Astrocyte (in vitro differentiated cells and primary cell): ENCODE data around the gene SDHC. TPM values are rescaled to one million over a fixed set of nuclear protein-coding genes. Genes with fewer than 3 reads are reported as not detected.
"Not testable (repeated sequence)": the region's sequence is repeated elsewhere in the genome, so short reads cannot be mapped to it uniquely, and the experiment has no call there.

Source experiments
- DNase-seq: peaks from one replicate; pipeline ENCODE4 v3.0.0-alpha.2; 2010; ENCODE audit warnings: low read depth
- FAIRE-seq: peaks from 2 replicates; lab custom pipeline; 2011; peaks lifted over from hg19 to GRCh38; lab: Jason Lieb, UNC
- H2AFZ ChIP-seq: 2 replicates; pipeline ENCODE4 v1.6.0; 2012; ENCODE audit warnings: low read depth, low read length, inconsistent platforms
- H3K27ac ChIP-seq: 2 replicates; pipeline ENCODE4 v1.5.1; 2011; ENCODE audit warnings: low read depth, low read length, inconsistent platforms
- H3K27me3 ChIP-seq: 2 replicates; pipeline ENCODE4 v1.6.0; 2011; ENCODE audit warnings: low read length, inconsistent platforms; ENCODE audit not compliant: insufficient read depth
- H3K36me3 ChIP-seq: 2 replicates; pipeline ENCODE4 v1.5.1; 2011; ENCODE audit warnings: low read length, inconsistent platforms; ENCODE audit not compliant: insufficient read depth
- H3K4me1 ChIP-seq: 2 replicates; pipeline ENCODE4 v1.5.1; 2011; ENCODE audit warnings: low read length, inconsistent platforms; ENCODE audit not compliant: insufficient read depth
- H3K4me2 ChIP-seq: 2 replicates; pipeline ENCODE4 v1.6.0; 2012; ENCODE audit warnings: low read length, inconsistent platforms
- H3K4me3 ChIP-seq: 2 replicates; pipeline ENCODE4 v1.5.1; 2011; ENCODE audit warnings: low read depth, mild to moderate bottlenecking, low read length, inconsistent platforms; ENCODE audit not compliant: insufficient read depth
- H3K79me2 ChIP-seq: 2 replicates; pipeline ENCODE4 v1.6.0; 2012; ENCODE audit warnings: mild to moderate bottlenecking, low read length, inconsistent platforms; ENCODE audit not compliant: insufficient read depth
- H3K9ac ChIP-seq: 2 replicates; pipeline ENCODE4 v1.6.0; 2012; ENCODE audit warnings: mild to moderate bottlenecking, low read length, inconsistent platforms
- H3K9me3 ChIP-seq: 2 replicates; pipeline ENCODE4 v1.5.1; 2012; ENCODE audit warnings: low read depth, mild to moderate bottlenecking, low read length, inconsistent platforms; ENCODE audit not compliant: insufficient read depth
- H4K20me1 ChIP-seq: 2 replicates; pipeline ENCODE4 v1.6.0; 2012; ENCODE audit warnings: low read length, inconsistent platforms; ENCODE audit not compliant: insufficient read depth
- H3K27ac Mint-ChIP-seq: one replicate; pipeline ENCODE4 v1.8.0; 2021; ENCODE audit warnings: mild to moderate bottlenecking, mixed read lengths; ENCODE audit not compliant: unreplicated experiment
- H3K27me3 Mint-ChIP-seq: one replicate; pipeline ENCODE4 v1.8.0; 2021; ENCODE audit warnings: low read depth, mixed read lengths; ENCODE audit not compliant: unreplicated experiment
- H3K36me3 Mint-ChIP-seq: one replicate; pipeline ENCODE4 v1.8.0; 2021; ENCODE audit warnings: low read depth, mixed read lengths; ENCODE audit not compliant: unreplicated experiment
- H3K4me1 Mint-ChIP-seq: one replicate; pipeline ENCODE4 v1.8.0; 2021; ENCODE audit warnings: low read depth, mixed read lengths; ENCODE audit not compliant: unreplicated experiment
- H3K4me3 Mint-ChIP-seq: one replicate; pipeline ENCODE4 v1.8.0; 2021; ENCODE audit warnings: mild to moderate bottlenecking, moderate library complexity, mixed read lengths; ENCODE audit not compliant: unreplicated experiment
- H3K9me3 Mint-ChIP-seq: one replicate; pipeline ENCODE4 v1.8.0; 2021; ENCODE audit warnings: mild to moderate bottlenecking, mixed read lengths; ENCODE audit not compliant: unreplicated experiment
- CTCF ChIP-seq: IDR thresholded peaks from 2 replicates; pipeline ENCODE4 v1.5.1; 2011; ENCODE audit warnings: low read depth, mild to moderate bottlenecking, inconsistent platforms, low read length, moderate library complexity; ENCODE audit not compliant: insufficient read depth
- EZH2 ChIP-seq: IDR thresholded peaks from 2 replicates; pipeline ENCODE4 v1.6.1; 2012; ENCODE audit warnings: mild to moderate bottlenecking, low read length, inconsistent platforms; ENCODE audit not compliant: insufficient read depth
- total RNA-seq: library from RNA; stranded (reverse); gene quantifications from 2 replicates; pipeline ENCODE4 v1.2.1, GENCODE V29; 2021

SDHC gene
- total RNA-seq, 1 donor from 2014 or later = 181 TPM

GRCh38 chr1:161313554-161314200, 504 bp upstream of the SDHC start:
- Histone ChIP-seq H3K9ac (peak overlapping the region; percentile 99), H3K4me1 (peaks cover 10% of the 10 kb centered on the region), H3K36me3 (no peaks in the 10 kb centered on the region), H2AFZ (peak overlapping the region; percentile 98), H4K20me1 (no peaks in the 10 kb centered on the region), H3K79me2 (peaks cover 23% of the 10 kb centered on the region), H3K27me3 (no peaks in the 10 kb centered on the region), H3K27ac (peak overlapping the region; percentile 95), H3K9me3 (no peaks in the 10 kb centered on the region), H3K4me3 (peak overlapping the region; percentile 91), H3K4me2 (peak overlapping the region; percentile 92)
- peaks cover 17% of the 10 kb centered on the region for H3K4me1 Mint-ChIP-seq
- H3K9me3 Mint-ChIP-seq = no peaks in the 10 kb centered on the region
- DNase-seq (no peak), FAIRE-seq (no peak)
- H3K27me3 Mint-ChIP-seq = no peaks in the 10 kb centered on the region
- peak overlapping the region; percentile 95 for H3K4me3 Mint-ChIP-seq
- TF ChIP-seq EZH2 = no peak
- no peak for TF ChIP-seq CTCF
- peak overlapping the region; percentile 99 for H3K27ac Mint-ChIP-seq
- no peaks in the 10 kb centered on the region for H3K36me3 Mint-ChIP-seq

- not testable (repeated sequence) for H3K4me2 ChIP-seq, H3K9ac ChIP-seq
Measured at GRCh38 chr1:161315841-161316674, 1.9 kb downstream of the SDHC start.

GRCh38 chr1:161324020-161324419, 9.8 kb downstream of the SDHC start:
- DNase-seq = no peak
- no peaks in the 10 kb centered on the region for H3K4me1 ChIP-seq
- H3K9me3 ChIP-seq = no peaks in the 10 kb centered on the region
- H3K9ac ChIP-seq = no peak overlapping the region
- no peak for TF ChIP-seq EZH2
- TF ChIP-seq CTCF = no peak
- Mint-ChIP-seq H3K4me3 (no peak overlapping the region), H3K27ac (no peak overlapping the region), H3K9me3 (no peaks in the 10 kb centered on the region), H3K4me1 (peaks cover 3% of the 10 kb centered on the region), H3K36me3 (peaks cover 9% of the 10 kb centered on the region), H3K27me3 (no peaks in the 10 kb centered on the region)
- peaks cover 27% of the 10 kb centered on the region for H3K79me2 ChIP-seq
- no peak overlapping the region for H3K27ac ChIP-seq
- no peak overlapping the region for H3K4me3 ChIP-seq
- no peak overlapping the region for H2AFZ ChIP-seq
- H4K20me1 ChIP-seq = peaks cover 8% of the 10 kb centered on the region
- no peak overlapping the region for H3K4me2 ChIP-seq
- H3K27me3 ChIP-seq = no peaks in the 10 kb centered on the region
- H3K36me3 ChIP-seq = peaks cover 8% of the 10 kb centered on the region
- no peak for FAIRE-seq

More at GRCh38 chr1:161315841-161316674, 1.9 kb downstream of the SDHC start:
- H3K9me3 Mint-ChIP-seq, H3K4me1 ChIP-seq, H3K4me3 ChIP-seq, DNase-seq, H3K9me3 ChIP-seq, H3K36me3 ChIP-seq, H3K27me3 Mint-ChIP-seq, H3K27ac ChIP-seq, H3K27me3 ChIP-seq, H3K36me3 Mint-ChIP-seq, H4K20me1 ChIP-seq, FAIRE-seq, H2AFZ ChIP-seq: not testable (repeated sequence)
- Mint-ChIP-seq H3K27ac (peak overlapping the region; percentile 41), H3K4me3 (peak overlapping the region; percentile 95), H3K4me1 (peaks cover 11% of the 10 kb centered on the region)
- peaks cover 37% of the 10 kb centered on the region for H3K79me2 ChIP-seq
